PC-9 (cell line): ENCODE measurements around the gene ABHD18. TPM values are rescaled to one million over a fixed set of nuclear protein-coding genes. Genes with fewer than 3 reads are reported as not detected.
"Not testable (repeated sequence)": the region's sequence is repeated elsewhere in the genome, so short reads cannot be mapped to it uniquely, and the experiment has no call there.

Source experiments
- BruUV-seq: library from RNA; stranded (reverse); fragments of 400-500 nt; replicated peaks from 2 replicates; lab custom pipeline; 2021; lab: Mats Ljungman, UMichigan
- CTCF ChIA-PET: fragments of 300-600 bp; sonication (Branson Sonifier 250); formaldehyde crosslinking; loops from one replicate; lab custom pipeline; 2022; ENCODE audit warnings: antibody characterized with exemption; lab: Charles Lee
- POLR2A ChIA-PET: fragments of 300-600 bp; sonication (Branson Sonifier 250); formaldehyde crosslinking; loops from one replicate; lab custom pipeline; 2022; ENCODE audit warnings: antibody characterized with exemption; ENCODE audit not compliant: unreplicated experiment; lab: Charles Lee
- DNase-seq, 2 experiments: peaks; one replicate each; pipeline versions ENCODE4 v3.0.0 to v3.0.0-alpha.2; 2015 to 2022; ENCODE audit warnings: mixed read lengths in 1 of 2
- H2AFZ ChIP-seq: fragments of 200-600 bp; sonication (generic); 2 replicates; pipeline ENCODE4 v1.8.1; 2017; ENCODE audit warnings: antibody characterized with exemption
- H3F3A ChIP-seq: fragments of 200-600 bp; sonication (generic); 2 replicates; pipeline ENCODE4 v1.8.1; 2017; ENCODE audit warnings: antibody characterized with exemption, mild to moderate bottlenecking, low read depth; ENCODE audit not compliant: insufficient read depth
- H3K27ac ChIP-seq: fragments of 200-600 bp; sonication (generic); 2 replicates; pipeline ENCODE4 v1.6.1; 2016; ENCODE audit warnings: mixed run types
- H3K27me3 ChIP-seq: fragments of 200-600 bp; sonication (generic); 2 replicates; pipeline ENCODE4 v1.6.1; 2016; ENCODE audit warnings: low read depth, mixed run types; ENCODE audit not compliant: insufficient read depth
- H3K36me3 ChIP-seq: fragments of 200-600 bp; sonication (generic); 2 replicates; pipeline ENCODE4 v1.6.1; 2016; ENCODE audit warnings: low read depth, mixed run types
- H3K4me1 ChIP-seq: fragments of 200-600 bp; sonication (generic); replicated peaks from 2 replicates; pipeline ENCODE4 v1.6.1; 2016; ENCODE audit warnings: mixed run types; ENCODE audit not compliant: insufficient read depth
- H3K4me2 ChIP-seq: fragments of 200-600 bp; sonication (generic); 2 replicates; pipeline ENCODE4 v1.6.1; 2017; ENCODE audit warnings: mixed run types
- H3K4me3 ChIP-seq: fragments of 200-600 bp; sonication (generic); 2 replicates; pipeline ENCODE4 v1.6.1; 2016; ENCODE audit warnings: mixed run types
- H3K79me2 ChIP-seq: fragments of 200-600 bp; sonication (generic); 2 replicates; pipeline ENCODE4 v1.6.1; 2017; ENCODE audit warnings: low read depth, mixed run types
- H3K9me2 ChIP-seq: fragments of 200-600 bp; sonication (generic); 2 replicates; pipeline ENCODE4 v1.8.1; 2017; ENCODE audit warnings: mild to moderate bottlenecking; ENCODE audit not compliant: insufficient read depth
- H3K9me3 ChIP-seq: fragments of 200-600 bp; sonication (generic); 2 replicates; pipeline ENCODE4 v1.8.1; 2016; ENCODE audit warnings: low read depth; ENCODE audit not compliant: insufficient read depth
- H4K20me1 ChIP-seq: fragments of 200-600 bp; sonication (generic); 2 replicates; pipeline ENCODE4 v1.8.1; 2017; ENCODE audit not compliant: insufficient read depth
- CTCF ChIP-seq: fragments of 200-600 bp; sonication (generic); conservative IDR thresholded peaks from 2 replicates; pipeline ENCODE4 v1.6.1; 2017; ENCODE audit warnings: mixed run types, antibody characterized with exemption, mild to moderate bottlenecking, moderate library complexity
- EZH2 ChIP-seq: fragments of 200-600 bp; sonication (generic); IDR thresholded peaks from 2 replicates; pipeline ENCODE4 v1.8.0; 2017; ENCODE audit warnings: antibody characterized with exemption, low read depth
- intact Hi-C: fragments of 100-400 bp; cut with micrococcal nuclease; formaldehyde crosslinking; loops from one replicate; pipeline ENCODE4 v1.10.0; 2022; ENCODE audit not compliant: unreplicated experiment
- total RNA-seq: library from RNA; stranded (reverse); gene quantifications from 2 replicates; pipeline ENCODE4 v1.2.3, GENCODE V29; 2021

The ABHD18 gene
- total RNA-seq, 1 experiment from 2014 or later, result 12.4 TPM

DNA sequence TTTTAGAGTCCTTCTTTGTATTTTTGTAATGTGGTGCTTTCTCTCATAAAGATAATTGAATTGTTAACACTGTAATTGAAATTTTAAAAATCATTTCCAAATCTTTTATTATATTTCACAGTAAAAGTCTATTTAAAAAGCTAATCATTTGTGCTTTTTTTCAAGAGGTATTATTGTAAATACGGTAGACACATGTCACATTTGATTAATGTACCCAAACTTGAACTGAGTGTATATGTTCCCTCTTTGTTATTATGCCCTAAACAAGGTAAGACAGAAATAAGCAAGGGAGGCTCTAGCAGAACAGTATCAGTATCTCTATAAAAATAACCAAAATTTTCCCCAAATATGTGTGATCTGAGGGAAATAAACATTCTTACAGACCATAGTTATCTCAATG lies 74.4 kb downstream of the ABHD18 start:
- no TSS peak for BruUV-seq
- Histone ChIP-seq H3K27me3 (no peaks in the 10 kb centered on the region), H3K9me3 (no peaks in the 10 kb centered on the region), H3K79me2 (no peaks in the 10 kb centered on the region), H3K4me1 (no peaks in the 10 kb centered on the region), H3F3A (no peaks in the 10 kb centered on the region), H4K20me1 (no peaks in the 10 kb centered on the region), H3K36me3 (no peaks in the 10 kb centered on the region), H3K4me3 (no peak overlapping the region), H3K4me2 (no peak overlapping the region), H3K27ac (no peak overlapping the region), H2AFZ (no peak overlapping the region), H3K9me2 (no peaks in the 10 kb centered on the region)
- no peak for DNase-seq
- intact Hi-C loops, result no loop called here
- CTCF ChIA-PET, result no interaction called here
- TF ChIP-seq CTCF (no peak), EZH2 (no peak)
- POLR2A ChIA-PET, result no interaction called here

- H3K4me1 ChIP-seq, BruUV-seq, H3K9me2 ChIP-seq, POLR2A ChIA-PET, intact Hi-C loops, H3K79me2 ChIP-seq, H3K36me3 ChIP-seq, CTCF ChIA-PET, H2AFZ ChIP-seq, H4K20me1 ChIP-seq, H3K4me2 ChIP-seq, H3K9me3 ChIP-seq, H3K27me3 ChIP-seq, H3F3A ChIP-seq, H3K4me3 ChIP-seq, H3K27ac ChIP-seq, DNase-seq: not testable (repeated sequence)
These were observed 81.8 kb downstream of the ABHD18 start for GRCh38 chr4:128047019-128047418.

DNA sequence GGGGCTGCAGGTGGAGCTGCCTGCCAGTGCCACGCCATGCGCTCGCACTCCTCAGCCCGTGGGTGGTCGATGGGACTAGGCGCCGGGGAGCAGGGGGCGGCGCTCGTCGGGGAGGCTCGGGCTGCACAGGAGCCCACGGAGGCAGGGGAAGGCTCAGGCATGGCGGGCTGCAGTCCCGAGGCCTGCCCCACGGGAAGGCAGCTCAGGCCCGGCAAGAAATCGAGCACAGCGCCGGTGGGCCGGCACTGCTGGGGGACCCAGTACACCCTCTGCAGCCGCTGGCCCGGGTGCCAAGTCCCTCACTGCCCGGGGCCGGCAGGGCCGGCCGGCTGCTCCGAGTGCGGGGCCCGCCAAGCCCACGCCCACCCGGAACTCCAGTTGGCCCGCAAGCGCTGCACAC lies 82.3 kb downstream of the ABHD18 start:
- CTCF ChIA-PET, POLR2A ChIA-PET: not testable (repeated sequence)

DNA sequence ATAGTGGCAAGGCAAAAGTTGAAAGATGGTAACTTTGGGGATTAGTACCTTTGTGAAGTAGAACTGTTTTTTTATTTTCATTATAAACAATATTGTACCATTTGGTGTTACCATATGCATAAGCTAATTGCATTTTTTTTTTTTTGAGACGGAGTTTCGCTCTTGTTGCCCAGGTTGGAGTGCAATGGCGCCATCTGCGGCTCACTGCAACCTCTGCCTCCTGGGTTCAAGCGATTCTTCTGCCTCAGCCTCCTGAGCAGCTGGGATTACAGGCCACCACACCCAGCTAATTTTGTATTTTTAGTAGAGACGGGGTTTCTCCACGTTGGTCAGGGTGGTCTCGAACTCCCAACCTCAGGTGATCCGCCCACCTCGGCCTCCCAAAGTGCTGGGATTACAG lies 86.0 kb downstream of the ABHD18 start:
- H3K4me2 ChIP-seq, POLR2A ChIA-PET, H3K27ac ChIP-seq, DNase-seq, H3K9me3 ChIP-seq, H3K36me3 ChIP-seq, H3F3A ChIP-seq, H4K20me1 ChIP-seq, BruUV-seq, H2AFZ ChIP-seq, H3K4me3 ChIP-seq, CTCF ChIA-PET, H3K9me2 ChIP-seq, H3K27me3 ChIP-seq, H3K79me2 ChIP-seq, H3K4me1 ChIP-seq: not testable (repeated sequence)
- intact Hi-C loops, result loop anchor here (10.0 kb wide), 1 partner anchor 446 kb away; no protein-coding TSS in a partner anchor

More for the DNA sequence above, 82.3 kb downstream of the ABHD18 start:
- H3K36me3 ChIP-seq, H3F3A ChIP-seq, H4K20me1 ChIP-seq, H3K27me3 ChIP-seq, H2AFZ ChIP-seq, H3K9me2 ChIP-seq, intact Hi-C loops, H3K9me3 ChIP-seq, H3K4me1 ChIP-seq, H3K27ac ChIP-seq, H3K4me3 ChIP-seq, BruUV-seq, H3K4me2 ChIP-seq, DNase-seq, H3K79me2 ChIP-seq: not testable (repeated sequence)

DNA sequence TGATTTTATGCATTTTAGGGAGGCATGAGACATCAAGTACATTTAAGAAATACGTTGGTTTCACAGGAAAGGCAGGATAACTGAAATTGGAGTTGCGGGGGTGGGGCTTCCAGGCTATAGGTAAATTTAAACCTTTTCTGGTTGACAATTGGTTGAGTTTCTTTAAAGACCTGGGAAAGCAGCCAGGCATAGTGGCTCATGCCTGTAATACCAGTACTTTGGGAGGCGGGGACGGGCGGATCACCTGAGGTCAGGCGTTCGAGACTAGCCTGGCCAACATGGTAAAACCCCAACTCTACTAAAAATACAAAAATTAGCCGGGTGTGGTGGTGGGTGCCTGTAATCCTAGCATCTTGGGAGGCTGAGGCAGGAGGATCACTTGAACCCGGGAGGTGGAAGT lies 89.7 kb downstream of the ABHD18 start:
- H3K36me3 ChIP-seq, H3K9me2 ChIP-seq, H3K4me3 ChIP-seq, H3K27me3 ChIP-seq, H3K9me3 ChIP-seq, CTCF ChIA-PET, H3K79me2 ChIP-seq, H2AFZ ChIP-seq, H3K27ac ChIP-seq, BruUV-seq, H4K20me1 ChIP-seq, H3K4me2 ChIP-seq, H3K4me1 ChIP-seq, DNase-seq, H3F3A ChIP-seq, POLR2A ChIA-PET: not testable (repeated sequence)
- intact Hi-C loops, result loop anchor here (10.0 kb wide), 1 partner anchor 450 kb away; no protein-coding TSS in a partner anchor

- POLR2A ChIA-PET, H3K4me3 ChIP-seq, H3K4me1 ChIP-seq, H3K9me2 ChIP-seq, H3K9me3 ChIP-seq, H3K27me3 ChIP-seq, H3K79me2 ChIP-seq, H3K27ac ChIP-seq, H3F3A ChIP-seq, DNase-seq, H2AFZ ChIP-seq, H3K4me2 ChIP-seq, H4K20me1 ChIP-seq, H3K36me3 ChIP-seq, BruUV-seq: not testable (repeated sequence)
- CTCF ChIA-PET, result interaction anchor here (0.6 to 0.7 kb wide), 2 partner anchors 24 to 88 kb away, joined by 3 read pairs; no protein-coding TSS in a partner anchor
- intact Hi-C loops, result loop anchor here (10.0 kb wide), 1 partner anchor 451 kb away; no protein-coding TSS in a partner anchor
These were observed 90.4 kb downstream of the ABHD18 start for GRCh38 chr4:128055441-128056206.
